Measurements from ENCODE around the gene CCDC91. TPM values are rescaled to one million over a fixed set of nuclear protein-coding genes. Genes with fewer than 3 reads are reported as not detected.
A peak's percentile ranks its signal among the peaks of the same experiment; 100 is the strongest.

The CCDC91 gene
- total RNA-seq, 1 experiment from 2014 or later, result 26.9 TPM

DNA sequence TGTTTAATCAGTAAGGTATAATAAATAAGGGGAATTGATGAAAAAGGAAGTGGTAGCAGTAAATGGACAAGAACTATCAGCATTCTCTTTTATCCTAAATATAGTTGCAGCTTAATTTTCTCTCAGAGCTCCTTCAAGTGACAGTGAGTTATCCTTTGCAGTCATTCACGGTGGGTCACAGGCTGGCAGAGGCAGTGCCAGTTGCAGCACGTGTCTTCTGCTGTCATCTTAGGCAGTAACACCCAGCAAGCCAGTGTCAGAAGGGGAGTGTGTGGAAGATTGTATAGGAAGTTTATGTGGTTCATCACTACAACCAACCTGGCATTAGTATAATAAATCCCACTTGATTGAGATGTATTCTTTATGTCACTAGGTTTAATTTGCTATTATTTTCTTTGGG, 170.0 kb downstream of the CCDC91 start:
- intact Hi-C loops (cut with micrococcal nuclease; ENCODE audit: unreplicated experiment) (no loop called here), in situ Hi-C loops (cut with HindIII; ENCODE audit: low pct_unique_long_range_greater_than_20kb, low sequenced_read_pairs) (no loop called here)
- ChIA-PET CTCF (interaction anchor here (1.1 kb wide), 1 partner anchor 138 kb away, joined by 3 read pairs; no protein-coding TSS in a partner anchor), POLR2A (no interaction called here)
- no peaks in the 10 kb centered on the region for H3K4me1 ChIP-seq (ENCODE audit: control insufficient read depth, insufficient read depth, low read length)
- no peaks in the 10 kb centered on the region for H3K36me3 ChIP-seq (ENCODE audit: control insufficient read depth, insufficient read depth, low read length)
- H3K4me3 ChIP-seq (ENCODE audit: low read depth in 2 of 2, low read length in 2 of 2), result no peak overlapping the region
- BruUV-seq (replicated peaks), result no TSS peak
- TF ChIP-seq SIN3A (IDR thresholded peaks at IDR 0.05; ENCODE audit: borderline replicate concordance, insufficient read depth, low read depth, low read length) (no peak), TCF7L2 (IDR thresholded peaks at IDR 0.05; ENCODE audit: low read depth, low read length) (no peak), POLR2AphosphoS5 (IDR thresholded peaks at IDR 0.05; ENCODE audit: low read depth, low read length) (no peak)
- TF ChIP-seq, protein P1, sequence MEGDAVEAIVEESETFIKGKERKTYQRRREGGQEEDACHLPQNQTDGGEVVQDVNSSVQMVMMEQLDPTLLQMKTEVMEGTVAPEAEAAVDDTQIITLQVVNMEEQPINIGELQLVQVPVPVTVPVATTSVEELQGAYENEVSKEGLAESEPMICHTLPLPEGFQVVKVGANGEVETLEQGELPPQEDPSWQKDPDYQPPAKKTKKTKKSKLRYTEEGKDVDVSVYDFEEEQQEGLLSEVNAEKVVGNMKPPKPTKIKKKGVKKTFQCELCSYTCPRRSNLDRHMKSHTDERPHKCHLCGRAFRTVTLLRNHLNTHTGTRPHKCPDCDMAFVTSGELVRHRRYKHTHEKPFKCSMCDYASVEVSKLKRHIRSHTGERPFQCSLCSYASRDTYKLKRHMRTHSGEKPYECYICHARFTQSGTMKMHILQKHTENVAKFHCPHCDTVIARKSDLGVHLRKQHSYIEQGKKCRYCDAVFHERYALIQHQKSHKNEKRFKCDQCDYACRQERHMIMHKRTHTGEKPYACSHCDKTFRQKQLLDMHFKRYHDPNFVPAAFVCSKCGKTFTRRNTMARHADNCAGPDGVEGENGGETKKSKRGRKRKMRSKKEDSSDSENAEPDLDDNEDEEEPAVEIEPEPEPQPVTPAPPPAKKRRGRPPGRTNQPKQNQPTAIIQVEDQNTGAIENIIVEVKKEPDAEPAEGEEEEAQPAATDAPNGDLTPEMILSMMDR (IDR thresholded peaks at IDR 0.05), result no peak
- TF ChIP-seq, protein P2, sequence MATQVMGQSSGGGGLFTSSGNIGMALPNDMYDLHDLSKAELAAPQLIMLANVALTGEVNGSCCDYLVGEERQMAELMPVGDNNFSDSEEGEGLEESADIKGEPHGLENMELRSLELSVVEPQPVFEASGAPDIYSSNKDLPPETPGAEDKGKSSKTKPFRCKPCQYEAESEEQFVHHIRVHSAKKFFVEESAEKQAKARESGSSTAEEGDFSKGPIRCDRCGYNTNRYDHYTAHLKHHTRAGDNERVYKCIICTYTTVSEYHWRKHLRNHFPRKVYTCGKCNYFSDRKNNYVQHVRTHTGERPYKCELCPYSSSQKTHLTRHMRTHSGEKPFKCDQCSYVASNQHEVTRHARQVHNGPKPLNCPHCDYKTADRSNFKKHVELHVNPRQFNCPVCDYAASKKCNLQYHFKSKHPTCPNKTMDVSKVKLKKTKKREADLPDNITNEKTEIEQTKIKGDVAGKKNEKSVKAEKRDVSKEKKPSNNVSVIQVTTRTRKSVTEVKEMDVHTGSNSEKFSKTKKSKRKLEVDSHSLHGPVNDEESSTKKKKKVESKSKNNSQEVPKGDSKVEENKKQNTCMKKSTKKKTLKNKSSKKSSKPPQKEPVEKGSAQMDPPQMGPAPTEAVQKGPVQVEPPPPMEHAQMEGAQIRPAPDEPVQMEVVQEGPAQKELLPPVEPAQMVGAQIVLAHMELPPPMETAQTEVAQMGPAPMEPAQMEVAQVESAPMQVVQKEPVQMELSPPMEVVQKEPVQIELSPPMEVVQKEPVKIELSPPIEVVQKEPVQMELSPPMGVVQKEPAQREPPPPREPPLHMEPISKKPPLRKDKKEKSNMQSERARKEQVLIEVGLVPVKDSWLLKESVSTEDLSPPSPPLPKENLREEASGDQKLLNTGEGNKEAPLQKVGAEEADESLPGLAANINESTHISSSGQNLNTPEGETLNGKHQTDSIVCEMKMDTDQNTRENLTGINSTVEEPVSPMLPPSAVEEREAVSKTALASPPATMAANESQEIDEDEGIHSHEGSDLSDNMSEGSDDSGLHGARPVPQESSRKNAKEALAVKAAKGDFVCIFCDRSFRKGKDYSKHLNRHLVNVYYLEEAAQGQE (IDR thresholded peaks at IDR 0.05; ENCODE audit: insufficient read depth in 1 of 2, low read depth in 2 of 2, low read length in 1 of 2), result no peak
- no peak overlapping the region for H3K27ac ChIP-seq (ENCODE audit: low read length)
- no peaks in the 10 kb centered on the region for H3K27me3 ChIP-seq (ENCODE audit: control insufficient read depth, insufficient read depth, low read length)
- DNase-seq (ENCODE audit: low read depth, low spot score) (no peak), ATAC-seq (no peak)
- no peaks in the 10 kb centered on the region for H3K9me3 ChIP-seq (ENCODE audit: control insufficient read depth, insufficient read depth, low read depth, low read length)

DNA sequence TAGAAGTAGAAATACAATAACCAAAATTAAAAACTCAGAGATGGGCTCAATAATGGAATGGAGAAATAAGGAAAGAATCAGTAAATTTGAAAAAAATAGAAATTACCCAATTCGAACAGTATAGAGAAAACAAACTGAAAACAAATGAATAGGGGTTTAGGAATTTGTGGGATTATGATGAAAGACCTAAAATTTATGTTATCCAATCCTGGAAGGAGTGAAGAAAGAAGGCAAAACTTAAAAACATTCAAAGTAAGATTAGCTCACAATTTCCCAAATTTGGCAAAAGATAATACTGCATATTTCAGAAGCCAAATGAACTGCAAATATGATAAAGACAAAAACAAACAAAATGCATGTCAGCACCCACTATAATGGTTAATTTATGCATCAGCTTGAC, 177.1 kb downstream of the CCDC91 start:
- H3K27ac ChIP-seq (ENCODE audit: low read length), result no peak overlapping the region
- DNase-seq (ENCODE audit: low read depth, low spot score) (no peak), ATAC-seq (no peak)
- no peaks in the 10 kb centered on the region for H3K27me3 ChIP-seq (ENCODE audit: control insufficient read depth, insufficient read depth, low read length)
- no peaks in the 10 kb centered on the region for H3K4me1 ChIP-seq (ENCODE audit: control insufficient read depth, insufficient read depth, low read length)
- ChIA-PET CTCF (no interaction called here), POLR2A (no interaction called here)
- no peak overlapping the region for H3K4me3 ChIP-seq (ENCODE audit: low read depth in 2 of 2, low read length in 2 of 2)
- peaks cover 43% of the 10 kb centered on the region for H3K9me3 ChIP-seq (ENCODE audit: control insufficient read depth, insufficient read depth, low read depth, low read length)
- intact Hi-C loops (cut with micrococcal nuclease; ENCODE audit: unreplicated experiment), result no loop called here
- no peaks in the 10 kb centered on the region; the same call in 1 of the 2 replicates for H3K36me3 ChIP-seq (ENCODE audit: control insufficient read depth, insufficient read depth, low read length)
- in situ Hi-C loops (cut with HindIII; ENCODE audit: low pct_unique_long_range_greater_than_20kb, low sequenced_read_pairs), result no loop called here
- TSS peak; percentile 9 for BruUV-seq (replicated peaks)
- TF ChIP-seq, protein P1 (IDR thresholded peaks at IDR 0.05), result no peak
- no peak for TF ChIP-seq POLR2AphosphoS5 (IDR thresholded peaks at IDR 0.05; ENCODE audit: low read depth, low read length)
- TF ChIP-seq, protein P2 (IDR thresholded peaks at IDR 0.05; ENCODE audit: insufficient read depth in 1 of 2, low read depth in 2 of 2, low read length in 1 of 2), result no peak
- TF ChIP-seq SIN3A (IDR thresholded peaks at IDR 0.05; ENCODE audit: borderline replicate concordance, insufficient read depth, low read depth, low read length), result no peak
- no peak for TF ChIP-seq TCF7L2 (IDR thresholded peaks at IDR 0.05; ENCODE audit: low read depth, low read length)
